SK-N-SH treated with all-trans-retinoic acid at 6 μM for 48 hours (cell line): Measurements from ENCODE around the gene RNASE8.

Experiments
- ESRRG ChIP-seq: fragments of 250-450 bp; sonication (Bioruptor Pico); IDR thresholded peaks from 2 replicates; pipeline ENCODE4 v1.6.1; 2021; ENCODE audit warnings: mild to moderate bottlenecking
- ISL1 ChIP-seq: fragments of 250-450 bp; sonication (Bioruptor Pico); IDR thresholded peaks from 2 replicates; pipeline ENCODE4 v2.1.2; 2022; ENCODE audit warnings: mild to moderate bottlenecking, moderate library complexity
- PATZ1 ChIP-seq: fragments of 250-450 bp; sonication (Bioruptor Pico); IDR thresholded peaks from 2 replicates; pipeline ENCODE4 v1.8.0; 2020; ENCODE audit warnings: mild to moderate bottlenecking, moderate library complexity, borderline replicate concordance
- RARB ChIP-seq: fragments of 250-450 bp; sonication (Bioruptor Pico); IDR thresholded peaks from 2 replicates; pipeline ENCODE4 v1.8.0; 2021; ENCODE audit warnings: mild to moderate bottlenecking, moderate library complexity
- TCF4 ChIP-seq: fragments of 250-450 bp; sonication (Bioruptor Pico); IDR thresholded peaks from 2 replicates; pipeline ENCODE4 v1.8.0; 2021; ENCODE audit warnings: mild to moderate bottlenecking, moderate library complexity, borderline replicate concordance
- ZFP30 ChIP-seq: fragments of 450-650 bp; formaldehyde crosslinking; IDR thresholded peaks from 2 replicates; pipeline ENCODE4 v1.5.0; 2022; ENCODE audit warnings: mild to moderate bottlenecking, moderate library complexity

- TF ChIP-seq TCF4 (CRISPR knock-in tag) (no peak), ZFP30 (CRISPR knock-in tag) (no peak), ESRRG (CRISPR knock-in tag) (no peak), PATZ1 (CRISPR knock-in tag) (no peak), RARB (CRISPR knock-in tag) (no peak), ISL1 (no peak)
These were observed 15.2 kb downstream of the RNASE8 start for GRCh38 chr14:21072781-21073339.
